ENCODE data around the gene ARID5A. TPM values are rescaled to one million over a fixed set of nuclear protein-coding genes. Genes with fewer than 3 reads are reported as not detected.

The ARID5A gene
- total and polyA plus RNA-seq, 10 of the 15 experiments (the other 5 are each of a cell fraction or from before 2014, with no cell fraction given) = 0.76 to 87.1 (median 37.6) TPM

- BruUV-seq (replicated peaks) = TSS peak; percentile 60
- Histone ChIP-seq H3K9me3 (replicated peaks; ENCODE audit: control insufficient read depth, insufficient read depth, low read length) (no peaks in the 10 kb centered on the region; the same call in 2 of the 3 replicates), H4K20me1 (ENCODE audit: control insufficient read depth, insufficient read depth) (peaks cover 17% of the 10 kb centered on the region), H3K4me3 (peak overlapping the region; percentile 94), H3K27ac (ENCODE audit: control insufficient read depth, insufficient read depth) (peak overlapping the region; percentile 92), H3K27me3 (replicated peaks in 1 of 2; ENCODE audit: control insufficient read depth in 2 of 2, insufficient read depth in 2 of 2, low read length in 1 of 2) (no peaks in the 10 kb centered on the region), H3K79me2 (ENCODE audit: control insufficient read depth, insufficient read depth, low read length) (peaks cover 69% of the 10 kb centered on the region), H3K4me2 (ENCODE audit: control insufficient read depth, insufficient read depth) (peak overlapping the region; percentile 92), H2AFZ (ENCODE audit: control insufficient read depth, low read depth, low read length) (no peak overlapping the region), H3K4me1 (ENCODE audit: control insufficient read depth, insufficient read depth, low read length) (peaks cover 31% of the 10 kb centered on the region), H3K36me3 (ENCODE audit: control insufficient read depth in 2 of 2, insufficient read depth in 2 of 2, low read length in 1 of 2) (peaks cover 6 to 17% of the 10 kb centered on the region in 2 experiments; a peak in 3 of 4 replicates), H3K9ac (ENCODE audit: control insufficient read depth, insufficient read depth, low read length) (peak overlapping the region; percentile 91)
- ChIA-PET RAD21 (ENCODE audit: unreplicated experiment) (interaction anchor here (0.6 to 3.9 kb wide), 10 partner anchors 10 to 271 kb away, joined by 3 to 35 read pairs (median 4); no protein-coding TSS in a partner anchor), SMC1A (ENCODE audit: uncharacterized antibody, unreplicated experiment) (interaction anchor here (1.1 to 6.2 kb wide), 6 partner anchors 10 to 226 kb away, joined by 4 to 48 read pairs (median 6); no protein-coding TSS in a partner anchor), CTCF (interaction anchor here (0.6 to 8.1 kb wide), 9 partner anchors 10 to 226 kb away, joined by 3 to 64 read pairs (median 3); no protein-coding TSS in a partner anchor), POLR2A (interaction anchor here (0.7 to 8.1 kb wide), 12 partner anchors 9 to 331 kb away, joined by 3 to 106 read pairs (median 4); no protein-coding TSS in a partner anchor)
- intact Hi-C loops (cut with micrococcal nuclease; ENCODE audit: unreplicated experiment) (loop anchor here (1.0 to 10.0 kb wide), 4 partner anchors 10 to 427 kb away; partner anchors contain the start of genes CNNM4 and NCAPH), in situ Hi-C loops (cut with MboI) (no loop called here)
- WGBS (ENCODE audit: insufficient coverage, insufficient replicate concordance, low lambda C conversion rate, missing lambda C conversion rate) = under 1% methylated on average over 36 of the region's 36 CpGs
- ATAC-seq (peak; percentile 25), DNase-seq (ENCODE audit: low read depth, low spot score) (no peak), FAIRE-seq (no peak)
- TF ChIP-seq E2F4 (IDR thresholded peaks at IDR 0.05; ENCODE audit: low read depth, low read length) (no peak), POLR2A (IDR thresholded peaks at IDR 0.05; ENCODE audit: low read depth, low read length) (no peak; the same call in 1 of the 2 replicates), EP300 (IDR thresholded peaks at IDR 0.05; ENCODE audit: borderline replicate concordance in 1 of 2, control insufficient read depth in 1 of 2, low read depth in 2 of 2, low read length in 2 of 2) (0 out of 4 replicates have a peak, but pooled peaks of 1 of the 2 experiments have one; percentile 10), WRNIP1 (IDR thresholded peaks at IDR 0.05; ENCODE audit: borderline replicate concordance, low read depth, low read length) (no peak), YY1 (IDR thresholded peaks at IDR 0.05; ENCODE audit: low read depth, low read length) (no peak), TAF1 (IDR thresholded peaks at IDR 0.05; ENCODE audit: borderline replicate concordance, low read depth, low read length) (no peak), ZBTB4 (CRISPR knock-in tag; IDR thresholded peaks at IDR 0.05) (no peak), NFXL1 (IDR thresholded peaks at IDR 0.05; ENCODE audit: borderline replicate concordance) (peak; percentile 52; the same call in 1 of the 2 replicates), RBBP5 (conservative IDR thresholded peaks at IDR 0.05) (no peak), MEF2B (IDR thresholded peaks at IDR 0.05; ENCODE audit: partially characterized antibody, poor library complexity, severe bottlenecking) (peak; percentile 47), MTA2 (IDR thresholded peaks at IDR 0.05; ENCODE audit: low read depth) (no peak), PKNOX1 (IDR thresholded peaks at IDR 0.05) (peak; percentile 35; the same call in 1 of the 2 replicates), SMAD5 (IDR thresholded peaks at IDR 0.05; ENCODE audit: low read depth) (no peak), CEBPB (IDR thresholded peaks at IDR 0.05; ENCODE audit: borderline replicate concordance in 1 of 2, low read depth in 2 of 2, low read length in 2 of 2) (no peak), USF1 (IDR thresholded peaks at IDR 0.05; ENCODE audit: borderline replicate concordance, extremely low read length, insufficient read depth, low read depth, low read length) (no peak), RUNX3 (IDR thresholded peaks at IDR 0.05; ENCODE audit: low read length) (0 out of 2 replicates have a peak, but pooled peaks have one; percentile 8)
Measured at GRCh38 chr2:96537734-96538486, 1.4 kb downstream of the ARID5A start.

All from GM12878 (cell line).